Measurements from ENCODE around the gene GABRG3.

The GABRG3 gene

GRCh38 chr15:27065151-27065550, 94.2 kb downstream of the GABRG3 start:
- DNase-seq (ENCODE audit: low read depth): no peak

DNA sequence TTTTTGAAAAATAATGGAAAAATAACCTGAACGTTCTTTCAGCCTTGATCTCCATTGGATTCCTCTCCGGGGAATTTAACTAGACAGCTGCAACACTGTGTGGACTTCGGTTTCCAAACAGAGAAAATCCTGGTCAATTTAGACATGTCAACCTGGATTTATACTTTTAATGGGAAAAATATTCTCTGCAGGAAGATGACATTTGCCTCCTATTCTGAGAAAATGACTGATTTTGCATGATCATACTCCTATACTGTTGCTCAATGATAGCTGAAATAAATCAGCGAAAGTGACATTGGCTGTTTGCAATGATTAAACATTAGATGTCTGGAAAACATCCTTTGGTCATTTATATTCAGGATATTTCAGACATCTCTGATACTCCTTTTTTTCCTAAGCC, 94.8 kb downstream of the GABRG3 start:
- no peak for DNase-seq (ENCODE audit: low read depth)

- no peak for DNase-seq (ENCODE audit: low read depth)
These were observed 95.5 kb downstream of the GABRG3 start for GRCh38 chr15:27066446-27066845.

GRCh38 chr15:27067175-27067574, 96.2 kb downstream of the GABRG3 start:
- no peak for DNase-seq (ENCODE audit: low read depth)

DNA sequence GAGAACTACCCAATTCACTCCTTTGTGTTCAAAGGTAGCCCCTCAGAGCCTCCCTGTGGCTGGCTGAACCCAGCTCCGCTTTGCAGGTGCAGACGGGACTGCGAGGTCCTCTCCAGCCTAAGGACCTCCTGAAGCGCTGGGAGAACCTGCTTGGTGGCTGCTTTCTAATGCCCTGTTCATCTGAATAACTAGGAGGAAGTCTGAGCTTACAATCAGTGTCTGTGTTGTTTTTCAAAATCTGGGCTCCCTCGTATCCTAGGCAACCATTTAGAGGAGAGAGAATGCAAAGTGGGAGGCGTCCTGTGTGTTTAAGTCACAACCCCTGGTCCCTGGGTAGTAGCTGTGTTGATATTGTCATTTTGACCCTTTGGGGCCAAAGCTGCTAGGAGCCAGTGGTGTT, 99.9 kb downstream of the GABRG3 start:
- DNase-seq (ENCODE audit: low read depth): no peak

DNA sequence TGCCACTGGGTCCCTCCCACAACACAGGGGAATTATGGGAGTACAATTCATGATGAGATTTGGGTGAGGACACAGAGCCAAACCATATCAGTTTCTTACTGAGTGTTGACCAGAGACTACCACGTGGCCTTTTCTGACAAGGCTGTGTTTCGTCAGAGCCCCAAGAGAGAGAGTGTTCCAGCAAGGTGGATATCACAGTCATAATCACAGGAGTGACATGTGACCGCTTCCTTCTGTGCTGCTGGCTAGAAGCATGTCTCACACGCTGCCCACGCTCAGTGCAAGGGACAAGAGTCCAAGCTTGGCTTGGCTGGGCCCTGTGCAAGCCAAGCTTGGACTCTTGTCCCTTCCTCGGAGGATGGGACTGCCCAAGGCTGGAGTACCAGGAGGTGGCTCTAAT, 103.2 kb downstream of the GABRG3 start:
- no peak for DNase-seq (ENCODE audit: low read depth)

DNA sequence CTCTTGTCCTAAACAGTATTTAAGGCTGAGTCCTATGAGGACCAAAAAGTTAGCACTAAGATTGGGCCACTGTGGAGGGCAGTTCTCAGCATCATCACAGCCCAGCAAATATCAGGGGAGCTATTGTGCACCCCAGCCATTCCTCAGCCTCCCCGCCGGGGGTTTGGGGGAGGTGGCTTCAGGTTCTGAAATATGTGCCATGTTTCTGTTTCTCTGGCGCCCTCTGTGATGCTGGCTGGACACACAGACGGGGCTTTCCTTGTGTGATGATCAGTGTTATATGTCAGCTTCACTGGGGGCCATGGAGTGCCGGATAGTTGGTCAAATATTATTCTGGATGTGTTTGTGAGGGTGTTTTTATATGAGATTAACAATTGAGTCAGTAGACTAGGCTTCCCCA, 106.8 kb downstream of the GABRG3 start:
- DNase-seq (ENCODE audit: low read depth): no peak

DNA sequence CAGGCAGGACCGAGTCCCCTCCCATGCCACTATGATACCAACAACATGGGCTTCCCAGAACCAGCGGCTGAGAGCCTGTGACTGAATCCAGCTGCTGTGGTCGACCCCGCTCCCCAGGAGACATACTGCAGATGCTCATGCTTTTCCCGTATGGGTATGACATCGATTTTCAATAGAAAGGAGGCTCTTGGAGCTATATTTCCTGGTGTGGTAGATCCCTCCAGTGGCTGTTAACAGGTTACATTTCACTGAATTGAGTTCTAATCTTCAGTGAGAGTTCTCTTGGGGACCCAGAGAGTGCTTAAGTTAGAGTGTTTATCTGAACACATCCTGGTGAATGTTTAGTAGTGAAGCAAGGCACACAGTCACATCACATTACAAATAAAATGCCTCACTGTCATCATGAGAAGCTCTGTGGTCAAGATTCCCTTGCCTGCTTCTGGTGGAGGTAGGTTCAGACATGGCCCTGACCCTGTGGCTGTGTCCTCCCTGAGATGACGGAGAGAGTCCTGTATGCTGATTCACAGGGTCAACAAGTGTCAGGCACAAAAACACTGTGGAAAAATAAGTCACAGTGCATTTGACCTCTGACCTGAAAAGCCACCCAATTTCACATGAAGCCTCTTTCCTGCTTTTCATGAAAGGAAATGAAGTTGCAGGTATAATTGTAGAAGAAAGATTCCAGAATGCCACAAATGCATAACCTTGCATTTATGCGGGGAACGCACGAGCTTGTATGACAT, 110.9 kb downstream of the GABRG3 start:
- DNase-seq (ENCODE audit: low read depth): no peak

- no peak for DNase-seq (ENCODE audit: low read depth)
These were observed 111.5 kb downstream of the GABRG3 start for GRCh38 chr15:27082526-27082925.

DNA sequence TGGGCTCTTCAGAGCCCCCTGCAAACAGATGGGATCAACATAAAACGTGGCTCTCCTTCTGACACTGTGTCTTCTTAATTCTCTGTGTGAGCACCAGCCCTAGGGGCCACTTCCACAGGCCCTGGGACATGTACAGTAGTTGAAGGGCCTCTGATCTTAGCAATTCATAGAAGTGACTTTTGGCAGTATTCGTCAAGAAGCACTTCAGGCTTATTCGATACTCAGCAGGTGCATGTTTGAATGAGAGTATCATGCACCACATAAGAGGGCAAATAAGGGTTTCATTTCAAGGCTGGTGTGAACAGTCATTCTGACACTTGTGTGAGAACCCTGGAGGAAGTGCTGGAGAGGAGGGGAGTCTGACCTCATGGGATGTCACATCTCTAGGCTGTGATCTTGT, 113.9 kb downstream of the GABRG3 start:
- DNase-seq (ENCODE audit: low read depth): no peak

GRCh38 chr15:27086149-27086548, 115.2 kb downstream of the GABRG3 start:
- DNase-seq (ENCODE audit: low read depth): no peak

- no peak for DNase-seq (ENCODE audit: low read depth)
These were observed 115.8 kb downstream of the GABRG3 start for GRCh38 chr15:27086805-27087204.

DNA sequence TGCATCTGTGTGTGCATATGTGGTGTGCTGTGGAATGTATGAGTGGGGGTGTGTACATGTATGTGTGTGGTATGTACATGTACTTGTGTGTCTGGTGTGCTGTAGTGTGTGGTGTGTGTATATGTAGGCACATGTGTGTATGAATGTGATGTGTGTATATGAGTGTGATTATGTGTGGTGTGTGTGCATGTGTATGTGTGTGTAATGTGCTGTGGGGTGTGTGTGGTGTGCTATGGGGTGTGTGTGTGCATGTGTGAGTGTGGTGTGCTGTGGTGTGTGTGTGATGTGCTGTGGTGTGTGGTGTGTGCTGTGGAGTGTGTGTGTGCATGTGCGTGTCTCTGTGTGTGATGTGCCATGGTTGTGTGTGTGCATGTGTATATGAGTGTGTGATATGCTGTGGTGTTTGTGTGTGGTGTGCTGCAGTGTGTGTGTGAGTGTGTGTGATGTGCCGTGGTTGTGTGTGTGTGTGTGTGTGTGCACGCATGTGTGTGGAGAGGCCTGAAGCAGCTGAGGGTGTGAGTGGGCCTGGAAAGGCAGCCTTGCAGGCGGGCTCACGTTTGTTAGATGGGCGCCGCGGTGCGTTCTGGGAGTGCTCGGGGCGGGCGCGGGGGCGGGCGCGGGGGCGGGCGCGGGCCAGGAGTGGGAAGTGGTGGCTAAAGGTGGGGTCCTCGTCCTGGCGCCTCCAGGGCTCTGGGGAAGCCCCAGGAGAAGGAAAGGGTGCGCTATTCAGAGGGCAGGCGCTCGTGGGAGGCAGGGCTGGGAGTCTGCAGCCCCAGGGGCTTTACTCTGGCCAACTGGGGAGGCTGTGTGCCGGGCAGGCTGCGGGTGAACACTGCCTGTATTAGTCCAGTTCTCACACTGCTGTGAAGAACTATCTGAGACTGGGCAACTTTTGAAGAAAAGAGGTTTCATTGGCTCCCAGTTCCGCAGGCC, 116.9 kb downstream of the GABRG3 start:
- no peak for DNase-seq (ENCODE audit: low read depth)

DNA sequence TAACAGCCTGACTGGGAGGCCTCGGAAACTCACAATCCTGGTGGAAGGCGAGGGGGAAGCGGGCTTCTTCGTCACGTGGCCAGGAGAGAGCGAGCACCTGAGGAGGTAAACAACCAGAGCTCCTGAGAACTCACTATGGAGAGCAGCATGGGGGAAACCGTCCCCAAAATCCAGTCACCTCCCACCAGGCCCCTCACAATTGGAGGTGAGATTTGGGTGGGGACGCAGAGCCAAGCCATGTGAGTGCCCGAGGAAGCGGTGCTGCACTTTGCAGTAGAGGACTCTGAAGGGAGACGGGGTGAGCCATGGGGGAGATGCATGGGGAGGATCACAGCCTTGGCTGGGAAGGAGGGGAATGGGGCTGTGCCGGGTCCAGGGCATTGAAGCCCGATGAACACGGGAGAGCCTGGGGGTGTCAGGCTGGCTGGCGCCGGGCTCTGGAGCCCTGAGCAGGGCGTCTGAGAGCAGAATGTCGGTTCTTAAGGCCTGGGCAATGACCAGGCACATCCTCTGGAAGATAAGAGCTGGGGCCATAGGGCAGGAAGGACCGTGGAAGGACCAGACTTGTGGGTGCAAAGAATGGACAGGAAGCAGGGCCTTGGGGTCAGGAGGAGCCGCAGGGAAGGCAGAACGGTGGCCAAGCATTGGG, 117.7 kb downstream of the GABRG3 start:
- DNase-seq (ENCODE audit: low read depth): no peak

- DNase-seq (ENCODE audit: low read depth): no peak
These were observed 118.2 kb downstream of the GABRG3 start for GRCh38 chr15:27089233-27089586.

GRCh38 chr15:27089676-27090075, 118.7 kb downstream of the GABRG3 start:
- DNase-seq (ENCODE audit: low read depth): no peak

DNA sequence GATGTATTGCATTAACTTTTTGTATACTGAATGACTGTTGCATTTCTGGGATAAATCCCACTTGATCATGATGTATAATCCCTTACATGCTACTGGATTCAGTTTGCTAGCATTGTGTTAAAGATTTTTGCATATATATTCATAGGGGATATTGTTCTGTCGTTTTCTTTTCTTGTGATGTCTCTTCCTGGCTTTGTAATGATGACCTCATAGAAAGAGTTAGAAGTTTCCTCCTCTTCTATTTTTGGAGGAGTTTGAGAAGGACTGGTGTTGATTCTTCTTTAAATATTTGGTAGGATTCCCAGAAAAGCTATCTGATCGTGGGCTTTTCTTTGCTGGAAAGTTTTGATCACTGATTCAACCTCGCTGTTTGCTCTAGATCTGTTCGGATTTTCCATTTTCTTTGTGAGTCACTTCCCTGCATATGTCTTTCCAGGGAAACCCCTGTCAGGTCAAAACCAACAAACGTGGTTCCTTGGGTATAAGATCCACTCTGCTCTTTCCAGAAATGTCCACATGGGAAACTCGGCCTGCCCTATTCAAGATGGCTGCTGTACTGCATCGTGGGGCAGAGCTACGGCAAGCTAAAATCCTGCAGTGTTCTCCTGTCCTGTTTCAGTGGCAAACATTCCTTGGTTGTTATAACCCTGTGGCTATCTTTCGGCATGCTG, 120.4 kb downstream of the GABRG3 start:
- no peak for DNase-seq (ENCODE audit: low read depth)

GRCh38 chr15:27092390-27092789, 121.4 kb downstream of the GABRG3 start:
- DNase-seq (ENCODE audit: low read depth): no peak

DNA sequence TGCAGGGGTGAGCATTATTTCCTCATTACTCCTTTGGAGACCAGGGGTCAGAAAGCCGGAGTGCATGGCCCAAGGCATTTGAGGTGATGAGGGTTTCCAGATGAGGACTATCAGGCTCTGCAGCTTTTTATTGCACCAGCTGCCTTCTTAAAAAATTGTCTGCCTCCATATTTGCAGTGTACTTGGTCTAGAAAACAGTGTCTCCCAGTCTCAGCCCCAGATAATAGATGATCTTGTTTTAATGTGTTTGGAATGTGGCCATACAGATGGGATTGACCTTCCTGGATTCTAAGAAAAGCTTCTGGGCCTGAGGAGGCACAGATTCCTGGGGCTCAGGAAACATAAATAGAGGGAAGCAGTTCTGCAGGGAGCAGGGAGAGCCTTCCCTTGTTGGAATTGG, 123.3 kb downstream of the GABRG3 start:
- no peak for DNase-seq (ENCODE audit: low read depth)

DNA sequence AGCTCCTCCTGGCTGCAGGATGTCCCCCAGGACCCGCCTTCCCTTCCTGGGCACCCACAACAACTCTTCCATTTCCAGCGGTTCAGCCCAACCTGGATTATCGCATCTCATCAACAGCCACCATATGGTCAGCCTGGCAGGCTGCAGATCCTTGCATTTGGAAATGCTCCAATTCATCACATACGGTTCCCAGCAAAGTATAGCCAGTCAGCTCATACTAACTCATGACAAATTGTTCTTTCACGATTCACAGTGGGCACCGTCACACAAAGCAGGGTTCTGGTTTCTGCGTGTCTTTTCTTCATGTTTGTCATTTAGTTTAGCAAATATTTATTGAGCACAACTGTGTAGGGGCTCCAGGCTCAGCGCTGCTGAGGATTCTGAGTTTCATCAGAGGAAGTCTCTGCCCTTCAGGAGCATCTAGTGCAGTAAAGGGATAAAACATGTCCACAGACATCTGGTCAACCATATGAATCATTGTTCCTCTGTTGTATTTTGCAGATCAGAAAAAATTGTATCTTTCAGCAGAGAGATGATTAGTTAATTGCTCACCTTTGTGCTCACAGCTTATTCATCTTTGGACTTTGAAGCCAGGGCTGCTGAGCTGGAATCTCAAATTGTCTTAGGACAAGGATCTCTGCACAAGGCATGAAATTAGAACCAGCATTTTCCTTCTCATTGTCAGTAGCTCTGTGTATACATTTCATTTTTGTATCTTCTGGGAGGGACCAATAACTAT, 125.1 kb downstream of the GABRG3 start:
- DNase-seq (ENCODE audit: low read depth): no peak

GRCh38 chr15:27097506-27097905, 126.5 kb downstream of the GABRG3 start:
- no peak for DNase-seq (ENCODE audit: low read depth)

GRCh38 chr15:27101982-27102381, 131.0 kb downstream of the GABRG3 start:
- DNase-seq (ENCODE audit: low read depth): no peak

Measured in T-helper 22 cell (primary cell).